ENCODE data around the gene ZNF827.
A peak's percentile ranks its signal among the peaks of the same experiment; 100 is the strongest.

ZNF827 gene

GRCh38 chr4:145719752-145720624 is 218.6 kb downstream of the ZNF827 start:
- H2AFZ ChIP-seq: peak overlapping the region; percentile 7
- no peaks in the 10 kb centered on the region for H3K9me3 ChIP-seq (ENCODE audit: control insufficient read depth, low read length)
- no peaks in the 10 kb centered on the region for H3K27me3 ChIP-seq (ENCODE audit: control insufficient read depth, insufficient read depth, low read length)
- no peak overlapping the region for H3K27ac ChIP-seq
- TF ChIP-seq CTCF (IDR thresholded peaks at IDR 0.05): no peak
- H3K4me3 ChIP-seq (ENCODE audit: low read depth, low read length): no peak overlapping the region
- H3K79me2 ChIP-seq: no peaks in the 10 kb centered on the region
- H3K4me1 ChIP-seq: no peaks in the 10 kb centered on the region
- H3K36me3 ChIP-seq (ENCODE audit: control insufficient read depth, insufficient read depth, low read length): no peaks in the 10 kb centered on the region
- no peak overlapping the region for H3K9ac ChIP-seq
- peak overlapping the region; percentile 4 for H3K4me2 ChIP-seq (ENCODE audit: low read length)

- Histone ChIP-seq H3K4me1 (no peaks in the 10 kb centered on the region), H3K9me3 (ENCODE audit: control insufficient read depth, low read length) (no peaks in the 10 kb centered on the region), H3K4me3 (ENCODE audit: low read depth, low read length) (no peak overlapping the region), H3K79me2 (no peaks in the 10 kb centered on the region), H3K36me3 (ENCODE audit: control insufficient read depth, insufficient read depth, low read length) (no peaks in the 10 kb centered on the region), H3K4me2 (ENCODE audit: low read length) (no peak overlapping the region), H3K27ac (no peak overlapping the region), H2AFZ (no peak overlapping the region), H3K27me3 (ENCODE audit: control insufficient read depth, insufficient read depth, low read length) (no peaks in the 10 kb centered on the region), H3K9ac (no peak overlapping the region)
- TF ChIP-seq CTCF (IDR thresholded peaks at IDR 0.05): no peak
Measured at GRCh38 chr4:145716661-145717200, 221.9 kb downstream of the ZNF827 start.

- TF ChIP-seq CTCF (IDR thresholded peaks at IDR 0.05): no peak
- Histone ChIP-seq H3K9me3 (ENCODE audit: control insufficient read depth, low read length) (no peaks in the 10 kb centered on the region), H3K79me2 (no peaks in the 10 kb centered on the region), H3K27me3 (ENCODE audit: control insufficient read depth, insufficient read depth, low read length) (no peaks in the 10 kb centered on the region), H3K4me3 (ENCODE audit: low read depth, low read length) (no peak overlapping the region), H2AFZ (no peak overlapping the region), H3K4me2 (ENCODE audit: low read length) (no peak overlapping the region), H3K4me1 (no peaks in the 10 kb centered on the region), H3K36me3 (ENCODE audit: control insufficient read depth, insufficient read depth, low read length) (no peaks in the 10 kb centered on the region), H3K9ac (no peak overlapping the region), H3K27ac (no peak overlapping the region)
Measured at GRCh38 chr4:145716200-145716599, 222.4 kb downstream of the ZNF827 start.

GRCh38 chr4:145709843-145710242 is 228.8 kb downstream of the ZNF827 start:
- no peak overlapping the region for H3K27ac ChIP-seq
- no peaks in the 10 kb centered on the region for H3K9me3 ChIP-seq (ENCODE audit: control insufficient read depth, low read length)
- no peak overlapping the region for H2AFZ ChIP-seq

More at GRCh38 chr4:145709843-145710242, 228.8 kb downstream of the ZNF827 start:
- TF ChIP-seq CTCF (IDR thresholded peaks at IDR 0.05): no peak
- Histone ChIP-seq H3K4me3 (ENCODE audit: low read depth, low read length) (no peak overlapping the region), H3K4me2 (ENCODE audit: low read length) (no peak overlapping the region), H3K9ac (no peak overlapping the region), H3K36me3 (ENCODE audit: control insufficient read depth, insufficient read depth, low read length) (no peaks in the 10 kb centered on the region), H3K79me2 (no peaks in the 10 kb centered on the region), H3K27me3 (ENCODE audit: control insufficient read depth, insufficient read depth, low read length) (no peaks in the 10 kb centered on the region), H3K4me1 (no peaks in the 10 kb centered on the region)
